PC-9 (cell line): Measurements from ENCODE around the gene KDM5A. TPM values are rescaled to one million over a fixed set of nuclear protein-coding genes. Genes with fewer than 3 reads are reported as not detected.

ENCODE experiments used
- BruUV-seq: library from RNA; stranded (reverse); fragments of 400-500 nt; replicated peaks from 2 replicates; lab custom pipeline; 2021; lab: Mats Ljungman, UMichigan
- CTCF ChIA-PET: fragments of 300-600 bp; sonication (Branson Sonifier 250); formaldehyde crosslinking; loops from one replicate; lab custom pipeline; 2022; ENCODE audit warnings: antibody characterized with exemption; lab: Charles Lee
- POLR2A ChIA-PET: fragments of 300-600 bp; sonication (Branson Sonifier 250); formaldehyde crosslinking; loops from one replicate; lab custom pipeline; 2022; ENCODE audit warnings: antibody characterized with exemption; ENCODE audit not compliant: unreplicated experiment; lab: Charles Lee
- DNase-seq, 2 experiments: peaks; one replicate each; pipeline versions ENCODE4 v3.0.0 to v3.0.0-alpha.2; 2015 to 2022; ENCODE audit warnings: mixed read lengths in 1 of 2
- H2AFZ ChIP-seq: fragments of 200-600 bp; sonication (generic); 2 replicates; pipeline ENCODE4 v1.8.1; 2017; ENCODE audit warnings: antibody characterized with exemption
- H3F3A ChIP-seq: fragments of 200-600 bp; sonication (generic); 2 replicates; pipeline ENCODE4 v1.8.1; 2017; ENCODE audit warnings: antibody characterized with exemption, mild to moderate bottlenecking, low read depth; ENCODE audit not compliant: insufficient read depth
- H3K27ac ChIP-seq: fragments of 200-600 bp; sonication (generic); 2 replicates; pipeline ENCODE4 v1.6.1; 2016; ENCODE audit warnings: mixed run types
- H3K27me3 ChIP-seq: fragments of 200-600 bp; sonication (generic); 2 replicates; pipeline ENCODE4 v1.6.1; 2016; ENCODE audit warnings: low read depth, mixed run types; ENCODE audit not compliant: insufficient read depth
- H3K36me3 ChIP-seq: fragments of 200-600 bp; sonication (generic); 2 replicates; pipeline ENCODE4 v1.6.1; 2016; ENCODE audit warnings: low read depth, mixed run types
- H3K4me1 ChIP-seq: fragments of 200-600 bp; sonication (generic); replicated peaks from 2 replicates; pipeline ENCODE4 v1.6.1; 2016; ENCODE audit warnings: mixed run types; ENCODE audit not compliant: insufficient read depth
- H3K4me2 ChIP-seq: fragments of 200-600 bp; sonication (generic); 2 replicates; pipeline ENCODE4 v1.6.1; 2017; ENCODE audit warnings: mixed run types
- H3K4me3 ChIP-seq: fragments of 200-600 bp; sonication (generic); 2 replicates; pipeline ENCODE4 v1.6.1; 2016; ENCODE audit warnings: mixed run types
- H3K79me2 ChIP-seq: fragments of 200-600 bp; sonication (generic); 2 replicates; pipeline ENCODE4 v1.6.1; 2017; ENCODE audit warnings: low read depth, mixed run types
- H3K9me2 ChIP-seq: fragments of 200-600 bp; sonication (generic); 2 replicates; pipeline ENCODE4 v1.8.1; 2017; ENCODE audit warnings: mild to moderate bottlenecking; ENCODE audit not compliant: insufficient read depth
- H3K9me3 ChIP-seq: fragments of 200-600 bp; sonication (generic); 2 replicates; pipeline ENCODE4 v1.8.1; 2016; ENCODE audit warnings: low read depth; ENCODE audit not compliant: insufficient read depth
- H4K20me1 ChIP-seq: fragments of 200-600 bp; sonication (generic); 2 replicates; pipeline ENCODE4 v1.8.1; 2017; ENCODE audit not compliant: insufficient read depth
- EZH2 ChIP-seq: fragments of 200-600 bp; sonication (generic); IDR thresholded peaks from 2 replicates; pipeline ENCODE4 v1.8.0; 2017; ENCODE audit warnings: antibody characterized with exemption, low read depth
- intact Hi-C: fragments of 100-400 bp; cut with micrococcal nuclease; formaldehyde crosslinking; loops from one replicate; pipeline ENCODE4 v1.10.0; 2022; ENCODE audit not compliant: unreplicated experiment
- total RNA-seq: library from RNA; stranded (reverse); gene quantifications from 2 replicates; pipeline ENCODE4 v1.2.3, GENCODE V29; 2021
- TF ChIP-seq, protein P1 (sequence below): fragments of 200-600 bp; sonication (generic); conservative IDR thresholded peaks from 2 replicates; pipeline ENCODE4 v1.6.1; 2017; ENCODE audit warnings: mixed run types, antibody characterized with exemption, mild to moderate bottlenecking, moderate library complexity

Gene KDM5A
- total RNA-seq, 1 experiment from 2014 or later: 68.0 TPM

GRCh38 chr12:240566-240965, 148.6 kb downstream of the KDM5A start:
- CTCF ChIA-PET: no interaction called here

GRCh38 chr12:238736-239398, 150.3 kb downstream of the KDM5A start:
- no peaks in the 10 kb centered on the region for H3K79me2 ChIP-seq
- H3K27ac ChIP-seq: no peak overlapping the region
- H3F3A ChIP-seq: no peaks in the 10 kb centered on the region; the same call in 1 of the 2 replicates
- no peaks in the 10 kb centered on the region for H4K20me1 ChIP-seq
- peaks cover 95% of the 10 kb centered on the region for H3K27me3 ChIP-seq
- BruUV-seq: no TSS peak
- no peaks in the 10 kb centered on the region for H3K36me3 ChIP-seq
- no peak for DNase-seq
- peaks cover 18% of the 10 kb centered on the region for H3K9me3 ChIP-seq
- ChIA-PET CTCF (no interaction called here), POLR2A (no interaction called here)
- no peak overlapping the region for H2AFZ ChIP-seq
- no peaks in the 10 kb centered on the region for H3K9me2 ChIP-seq
- no peak for TF ChIP-seq EZH2
- TF ChIP-seq, protein P1, sequence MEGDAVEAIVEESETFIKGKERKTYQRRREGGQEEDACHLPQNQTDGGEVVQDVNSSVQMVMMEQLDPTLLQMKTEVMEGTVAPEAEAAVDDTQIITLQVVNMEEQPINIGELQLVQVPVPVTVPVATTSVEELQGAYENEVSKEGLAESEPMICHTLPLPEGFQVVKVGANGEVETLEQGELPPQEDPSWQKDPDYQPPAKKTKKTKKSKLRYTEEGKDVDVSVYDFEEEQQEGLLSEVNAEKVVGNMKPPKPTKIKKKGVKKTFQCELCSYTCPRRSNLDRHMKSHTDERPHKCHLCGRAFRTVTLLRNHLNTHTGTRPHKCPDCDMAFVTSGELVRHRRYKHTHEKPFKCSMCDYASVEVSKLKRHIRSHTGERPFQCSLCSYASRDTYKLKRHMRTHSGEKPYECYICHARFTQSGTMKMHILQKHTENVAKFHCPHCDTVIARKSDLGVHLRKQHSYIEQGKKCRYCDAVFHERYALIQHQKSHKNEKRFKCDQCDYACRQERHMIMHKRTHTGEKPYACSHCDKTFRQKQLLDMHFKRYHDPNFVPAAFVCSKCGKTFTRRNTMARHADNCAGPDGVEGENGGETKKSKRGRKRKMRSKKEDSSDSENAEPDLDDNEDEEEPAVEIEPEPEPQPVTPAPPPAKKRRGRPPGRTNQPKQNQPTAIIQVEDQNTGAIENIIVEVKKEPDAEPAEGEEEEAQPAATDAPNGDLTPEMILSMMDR: no peak
- no peaks in the 10 kb centered on the region for H3K4me1 ChIP-seq
- H3K4me2 ChIP-seq: no peak overlapping the region
- H3K4me3 ChIP-seq: no peak overlapping the region
- intact Hi-C loops: no loop called here

More at GRCh38 chr12:240566-240965, 148.6 kb downstream of the KDM5A start:
- Histone ChIP-seq H3K36me3 (no peaks in the 10 kb centered on the region), H2AFZ (no peak overlapping the region), H3K9me3 (peaks cover 12% of the 10 kb centered on the region), H3F3A (no peaks in the 10 kb centered on the region; the same call in 1 of the 2 replicates), H3K4me1 (no peaks in the 10 kb centered on the region), H3K27me3 (peaks cover 95% of the 10 kb centered on the region), H3K79me2 (no peaks in the 10 kb centered on the region), H3K27ac (no peak overlapping the region), H3K4me3 (no peak overlapping the region), H4K20me1 (no peaks in the 10 kb centered on the region), H3K9me2 (no peaks in the 10 kb centered on the region), H3K4me2 (no peak overlapping the region)
- intact Hi-C loops: no loop called here
- POLR2A ChIA-PET: no interaction called here
- TF ChIP-seq, protein P1: no peak
- TF ChIP-seq EZH2: no peak
- no peak for DNase-seq
- BruUV-seq: no TSS peak

DNA sequence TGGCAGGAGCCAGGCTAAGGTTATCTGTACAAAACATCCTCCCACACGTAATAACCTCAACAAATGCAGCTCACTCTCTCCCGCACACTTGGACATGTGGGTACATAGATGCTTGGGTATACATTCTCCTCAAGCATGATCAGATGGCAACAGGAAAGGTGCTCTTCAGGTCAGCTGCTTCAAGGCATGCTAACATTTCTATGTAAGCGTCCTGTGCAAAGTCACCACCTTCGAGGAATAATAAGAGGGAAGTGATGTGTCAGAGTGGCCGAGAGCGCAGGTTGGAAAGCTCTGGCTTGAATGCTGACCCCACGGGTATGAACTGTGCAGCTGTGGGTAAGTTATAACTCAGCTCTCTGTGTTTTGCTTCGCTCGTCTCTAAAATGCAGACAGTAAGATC, 151.0 kb downstream of the KDM5A start:
- TF ChIP-seq, protein P1: no peak
- POLR2A ChIA-PET: no interaction called here
- intact Hi-C loops: no loop called here

More for the DNA sequence above, 151.0 kb downstream of the KDM5A start:
- Histone ChIP-seq H3K27me3 (peaks cover 95% of the 10 kb centered on the region), H3K4me1 (no peaks in the 10 kb centered on the region), H3K4me3 (no peak overlapping the region), H2AFZ (no peak overlapping the region), H3K9me2 (no peaks in the 10 kb centered on the region), H4K20me1 (no peaks in the 10 kb centered on the region), H3K36me3 (no peaks in the 10 kb centered on the region), H3K79me2 (no peaks in the 10 kb centered on the region), H3K9me3 (peaks cover 18% of the 10 kb centered on the region), H3K27ac (no peak overlapping the region), H3F3A (no peaks in the 10 kb centered on the region), H3K4me2 (no peak overlapping the region)
- no peak for DNase-seq
- no TSS peak for BruUV-seq
- CTCF ChIA-PET: no interaction called here
